DOHH2 (cell line): ENCODE measurements around the gene OTOP3.
"Not testable (repeated sequence)": the region's sequence is repeated elsewhere in the genome, so short reads cannot be mapped to it uniquely, and the experiment has no call there.

Source experiments
- CTCF ChIP-seq: fragments of 200-600 bp; sonication (generic); IDR thresholded peaks from one replicate; pipeline ENCODE4 v1.5.1; 2014; ENCODE audit warnings: antibody characterized with exemption, mild to moderate bottlenecking, low read depth, low read length; ENCODE audit not compliant: poor library complexity, severe bottlenecking
- EZH2phosphoT487 ChIP-seq: fragments of 200-600 bp; sonication (generic); IDR thresholded peaks from 2 replicates; pipeline ENCODE4 v1.6.1; 2017; ENCODE audit warnings: borderline replicate concordance, mild to moderate bottlenecking, antibody characterized with exemption, low read length, moderate library complexity, mixed read lengths

GRCh38 chr17:74909097-74909496, 26.6 kb upstream of the OTOP3 start:
- TF ChIP-seq CTCF, EZH2phosphoT487: not testable (repeated sequence)
